HG02623 (cell line): ENCODE measurements around the gene C1GALT1C1L.
"Not testable (repeated sequence)": the region's sequence is repeated elsewhere in the genome, so short reads cannot be mapped to it uniquely, and the experiment has no call there.

ENCODE experiments used
- ATAC-seq: cut with Tn5 transposase; IDR thresholded peaks from one replicate; pipeline ENCODE4 v1.9.1; 2021; ENCODE audit warnings: moderate library complexity; ENCODE audit not compliant: unreplicated experiment

C1GALT1C1L gene

GRCh38 chr2:43657241-43657640 is 19.0 kb downstream of the C1GALT1C1L start:
- no peak for ATAC-seq

GRCh38 chr2:43653506-43653905 is 22.7 kb downstream of the C1GALT1C1L start:
- ATAC-seq = no peak

- ATAC-seq = no peak
These were observed 27.1 kb downstream of the C1GALT1C1L start for GRCh38 chr2:43648994-43649701.

GRCh38 chr2:43643680-43644079 is 32.5 kb downstream of the C1GALT1C1L start:
- no peak for ATAC-seq

GRCh38 chr2:43642363-43642762 is 33.9 kb downstream of the C1GALT1C1L start:
- ATAC-seq = no peak

GRCh38 chr2:43637030-43637803 is 39.0 kb downstream of the C1GALT1C1L start, which contains the start of gene PLEKHH2:
TSS of gene PLEKHH2 (plus strand) at chr2:43637260. CDS start at chr2:43644674, 7,414 bp downstream.
- peak; percentile 99 for ATAC-seq

- ATAC-seq = no peak
These were observed 39.6 kb downstream of the C1GALT1C1L start for GRCh38 chr2:43636621-43637020.

- ATAC-seq = not testable (repeated sequence)
These were observed 40.1 kb downstream of the C1GALT1C1L start for GRCh38 chr2:43636153-43636552.

- no peak for ATAC-seq
These were observed 41.5 kb downstream of the C1GALT1C1L start for GRCh38 chr2:43634604-43635306.

GRCh38 chr2:43631618-43632317 is 44.5 kb downstream of the C1GALT1C1L start:
- ATAC-seq = no peak
